GM19455 (cell line): ENCODE data around the gene MEGF9.

Source experiments
- ATAC-seq: cut with Tn5 transposase; IDR thresholded peaks from one replicate; pipeline ENCODE4 v1.9.1; 2021; ENCODE audit not compliant: unreplicated experiment

The MEGF9 gene

DNA sequence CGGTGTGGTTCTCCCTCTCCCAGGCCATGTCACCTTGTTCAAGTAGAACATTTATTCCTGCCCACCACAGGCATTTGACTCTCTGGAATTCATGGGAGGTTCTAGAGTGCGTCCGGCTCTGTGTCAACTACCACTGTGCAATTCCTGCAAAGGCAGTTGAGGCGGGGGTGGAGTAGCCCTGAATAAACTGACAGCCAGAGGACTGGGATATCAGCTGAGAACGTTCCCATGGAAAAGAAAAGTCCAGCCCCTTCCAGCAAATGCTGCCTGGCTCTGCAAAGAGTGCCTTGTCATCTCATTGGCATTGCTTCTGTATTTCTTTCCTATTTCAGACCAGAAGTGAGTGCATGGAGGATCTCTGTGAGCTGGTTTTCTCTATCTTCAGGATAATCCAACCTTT, 18.9 kb upstream of the MEGF9 start:
- no peak for ATAC-seq

DNA sequence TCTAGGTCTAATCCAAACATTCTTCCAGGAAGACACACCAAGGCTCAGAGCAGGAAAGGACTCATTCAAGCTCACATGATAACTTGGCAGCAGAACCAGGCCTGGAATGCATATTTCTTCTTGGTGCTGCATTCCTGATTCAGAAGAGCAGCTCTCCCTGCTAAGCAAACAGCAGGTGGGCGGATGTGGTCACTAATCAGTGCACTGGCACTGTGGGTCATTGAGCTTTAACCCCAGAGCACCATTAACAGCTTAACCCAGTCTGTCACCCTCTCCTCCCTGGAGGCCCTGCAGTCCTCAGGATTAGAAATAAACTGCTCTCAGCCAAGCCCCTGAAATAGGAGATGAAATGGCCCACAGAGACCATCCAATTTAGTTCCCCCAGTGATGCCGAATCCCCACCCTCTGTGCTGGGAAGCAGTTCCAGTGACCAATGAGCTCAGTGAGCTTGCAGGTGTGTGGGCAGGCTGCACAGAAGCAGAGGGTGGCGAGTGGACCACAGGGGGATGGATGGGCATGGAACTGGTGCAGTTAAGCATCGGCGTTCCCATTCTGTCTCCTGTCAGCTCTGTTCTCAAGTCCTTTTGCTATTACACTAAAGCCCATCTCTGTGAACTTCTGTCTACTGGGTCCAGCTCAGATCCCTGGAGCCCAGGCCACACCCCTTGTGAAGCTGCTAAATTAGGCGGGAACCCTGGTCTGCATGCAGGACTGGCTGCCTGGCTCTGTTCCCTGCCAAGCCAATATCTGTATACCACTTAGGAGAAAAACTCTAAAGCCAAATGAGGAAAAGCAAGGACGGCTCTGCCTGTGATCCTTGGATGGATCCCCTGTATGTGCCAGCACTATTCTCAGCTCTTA, 16.6 kb upstream of the MEGF9 start:
- no peak for ATAC-seq

DNA sequence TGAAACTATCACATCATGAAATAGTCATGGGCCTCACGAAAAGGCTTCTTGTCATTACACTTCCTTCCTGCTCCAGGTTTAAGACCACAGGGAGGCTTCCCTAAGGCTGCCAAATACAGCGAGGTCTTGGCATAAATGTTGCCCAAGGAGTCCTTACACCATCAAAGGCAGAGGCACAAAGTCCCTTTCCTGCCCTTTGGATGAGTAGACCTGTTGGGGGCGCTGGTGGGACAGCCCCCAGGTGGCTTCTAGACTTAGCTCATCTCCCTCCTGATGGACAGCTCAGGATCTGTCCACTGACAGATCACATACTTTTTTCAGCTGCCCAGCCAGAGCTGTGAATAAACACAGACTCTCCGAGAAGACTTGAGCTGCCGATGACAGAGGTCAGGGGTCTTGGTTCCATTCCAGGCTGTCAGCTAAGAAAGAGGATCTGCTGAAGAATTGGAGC, 15.5 kb upstream of the MEGF9 start:
- no peak for ATAC-seq

DNA sequence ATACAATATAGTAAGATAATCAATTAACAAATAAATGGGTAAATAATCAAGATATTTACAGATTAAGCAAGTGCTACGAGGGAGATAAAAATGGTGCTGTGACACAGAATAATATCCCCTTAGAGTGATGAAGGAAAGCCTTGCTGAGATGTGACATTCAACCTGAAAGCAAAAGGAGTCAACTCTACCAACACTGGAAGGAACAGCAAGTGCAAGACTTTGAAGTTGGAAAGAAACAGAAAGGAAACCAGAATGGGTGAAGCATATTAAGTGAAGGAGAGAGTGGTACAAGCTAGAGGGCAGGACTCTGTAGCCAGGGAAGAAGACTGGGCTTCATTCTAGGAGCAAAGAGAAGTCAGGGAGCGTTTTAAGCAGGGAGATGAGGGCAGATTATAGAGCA, 12.2 kb upstream of the MEGF9 start:
- no peak for ATAC-seq

DNA sequence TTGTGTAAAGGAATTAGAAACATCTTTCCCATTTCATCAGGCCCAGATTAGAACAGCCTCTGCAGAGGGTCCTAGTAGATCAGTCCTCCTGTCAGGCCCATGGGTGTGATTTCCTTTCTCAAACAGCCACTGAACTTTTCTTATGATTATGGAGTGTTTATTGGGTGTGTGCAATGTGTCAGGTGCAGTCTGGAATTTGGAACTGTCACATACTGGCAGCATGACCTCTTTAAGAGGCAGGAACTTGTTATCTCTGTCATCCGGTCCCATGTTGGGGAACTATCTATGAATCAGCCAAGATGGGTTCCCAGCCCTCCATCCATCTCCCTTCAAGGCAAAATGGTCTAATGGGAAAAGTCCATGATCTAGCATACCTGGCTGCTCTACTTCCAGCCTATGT, 11.6 kb upstream of the MEGF9 start:
- no peak for ATAC-seq

DNA sequence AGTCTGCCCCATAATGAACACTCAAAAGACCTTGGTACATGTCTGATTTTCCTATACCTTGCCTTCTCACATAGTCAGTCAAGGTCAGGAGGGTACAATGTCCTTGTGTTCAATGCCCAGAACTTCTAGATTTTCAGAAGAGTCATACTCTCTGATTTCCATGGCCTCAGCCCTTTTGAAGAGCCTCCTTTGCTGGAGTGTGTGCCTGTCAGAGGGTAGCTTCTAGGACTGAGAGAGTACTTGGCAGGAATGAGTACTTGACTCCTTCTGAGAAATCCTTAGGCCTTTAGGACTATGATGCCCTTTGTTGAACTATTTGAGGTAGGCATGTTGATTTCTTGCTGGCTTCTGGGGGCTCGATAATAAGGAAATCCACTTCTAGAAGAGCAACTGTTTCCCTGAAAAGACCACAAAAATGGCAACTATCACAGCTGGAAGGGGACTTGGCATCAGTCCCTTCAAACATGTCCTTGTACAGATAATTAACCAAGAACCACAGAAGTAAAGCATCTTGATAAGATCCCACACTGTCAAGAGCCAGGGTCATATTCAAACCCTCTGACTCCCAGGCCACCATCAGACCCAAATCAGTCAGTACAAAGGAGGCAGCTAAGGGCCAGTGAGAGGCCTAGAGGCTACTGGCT, 10.6 kb upstream of the MEGF9 start:
- ATAC-seq, result no peak

DNA sequence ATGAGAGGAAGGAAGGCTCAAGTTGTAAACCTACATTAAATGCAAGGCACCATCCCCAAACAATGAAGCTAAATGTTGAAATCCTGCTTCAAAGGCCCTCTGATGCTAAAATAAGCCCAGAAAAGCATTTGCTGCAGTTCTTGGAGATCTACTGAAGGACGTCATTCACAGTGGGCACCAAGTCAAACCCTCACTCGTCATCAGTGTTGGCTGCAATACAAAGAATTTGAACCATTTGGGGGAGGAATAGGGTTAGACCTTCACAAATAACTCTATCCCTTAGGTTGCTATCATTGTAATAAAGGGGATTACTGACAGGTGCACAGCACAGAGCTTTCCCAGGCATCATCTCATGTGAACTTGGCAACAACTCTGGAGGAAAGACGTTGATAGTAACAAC, 9.3 kb upstream of the MEGF9 start:
- no peak for ATAC-seq

DNA sequence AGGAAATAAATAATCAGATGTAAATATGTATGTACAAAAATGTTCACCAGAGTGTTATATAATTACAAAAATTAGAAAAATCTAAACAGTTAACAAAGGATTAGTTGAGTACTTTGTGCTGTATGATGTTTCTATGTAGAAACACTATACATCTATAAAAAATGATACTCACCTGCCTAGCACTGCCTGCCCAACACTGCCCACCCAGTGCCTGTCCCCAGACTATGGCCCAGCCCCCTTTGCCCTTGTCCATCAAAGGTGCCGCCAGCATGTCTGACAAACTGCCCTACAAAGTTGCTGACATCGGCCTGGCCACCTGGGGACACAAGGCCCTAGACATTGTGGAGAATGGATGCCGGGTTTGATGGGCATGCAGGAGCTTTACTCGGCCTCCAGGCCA, 6.1 kb upstream of the MEGF9 start:
- no peak for ATAC-seq

DNA sequence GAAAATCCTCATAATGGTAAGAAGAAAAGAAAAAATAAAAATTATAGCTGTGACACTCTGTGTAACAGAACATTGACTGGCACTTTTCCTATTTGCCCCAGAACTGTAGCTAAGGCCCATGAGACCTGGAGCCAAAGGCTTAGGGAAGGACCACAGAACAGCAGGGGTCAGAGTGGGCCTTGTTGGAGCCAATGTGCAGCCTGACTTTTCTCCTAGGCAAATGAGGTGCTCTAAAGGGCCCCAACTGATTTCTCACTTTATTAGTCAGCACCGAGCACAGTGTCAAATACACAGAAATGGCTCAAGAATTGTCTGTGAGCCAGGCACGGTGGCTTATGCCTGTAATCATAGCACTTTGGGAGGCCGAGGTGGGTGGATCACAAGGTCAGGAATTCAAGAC, 4.0 kb upstream of the MEGF9 start:
- ATAC-seq, result no peak

DNA sequence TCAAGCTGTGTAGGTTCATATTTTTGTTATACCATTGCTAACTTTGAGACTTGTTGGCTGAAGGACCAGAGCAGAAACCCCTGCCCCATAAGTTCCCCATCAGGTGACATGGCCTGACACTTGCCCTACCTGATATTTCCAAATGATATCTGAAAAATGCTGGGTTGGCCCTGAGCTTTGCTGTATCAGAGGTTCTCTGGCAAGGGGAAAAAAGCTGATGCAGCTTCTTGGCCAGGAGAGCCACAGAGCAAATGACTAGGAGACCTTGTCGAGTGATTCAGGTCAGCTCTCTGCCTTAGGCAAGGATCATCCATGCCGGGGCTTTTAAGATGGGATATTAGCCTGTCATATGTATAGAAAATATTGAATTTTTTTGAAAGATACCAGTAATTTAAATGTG, 2.9 kb upstream of the MEGF9 start:
- ATAC-seq, result no peak

DNA sequence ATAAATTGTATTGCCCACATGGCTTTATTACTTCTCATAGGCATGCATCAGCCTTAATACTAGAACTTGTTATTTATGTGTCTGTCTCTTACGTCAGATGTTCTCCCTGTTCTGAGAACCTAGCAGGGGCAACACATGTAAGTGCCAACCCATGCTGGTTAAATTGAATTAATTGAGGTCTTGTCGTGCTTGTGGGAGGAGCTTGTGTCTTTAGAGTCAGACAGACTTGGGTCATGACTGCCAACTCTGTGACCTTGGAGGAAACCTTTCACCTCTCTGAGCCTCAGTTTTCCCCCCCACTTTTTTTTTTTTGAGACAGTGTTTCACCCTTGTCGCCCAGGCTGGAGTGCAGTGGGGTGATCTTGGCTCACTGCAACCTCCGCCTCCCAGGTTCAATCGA, 2.2 kb upstream of the MEGF9 start:
- no peak for ATAC-seq

DNA sequence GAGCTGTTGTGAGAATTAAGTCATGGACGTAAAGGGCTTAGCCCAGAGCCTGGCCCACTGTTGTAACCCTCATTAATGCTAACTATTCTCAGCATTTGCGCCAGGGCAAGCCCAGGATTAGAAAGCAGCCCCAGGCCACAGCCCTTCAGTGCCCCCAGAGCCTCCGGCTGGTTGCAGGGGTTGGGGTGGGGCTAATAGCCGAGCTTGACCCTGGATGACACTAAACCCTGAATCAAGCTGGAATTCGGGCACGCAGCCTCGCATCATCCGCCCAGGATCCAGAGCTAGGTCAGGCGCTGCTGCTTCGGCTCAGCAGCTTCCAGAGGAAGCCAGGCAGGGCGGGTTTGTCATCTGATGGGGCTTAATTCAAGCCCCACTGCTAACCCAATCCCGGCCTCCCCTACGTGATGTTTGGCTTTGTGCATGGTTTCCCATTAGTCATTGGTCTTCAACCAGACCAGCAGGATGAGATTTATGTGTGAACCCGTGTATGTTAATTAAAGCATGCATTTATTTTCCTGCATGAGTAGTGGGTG, 1.2 kb upstream of the MEGF9 start:
- no peak for ATAC-seq

DNA sequence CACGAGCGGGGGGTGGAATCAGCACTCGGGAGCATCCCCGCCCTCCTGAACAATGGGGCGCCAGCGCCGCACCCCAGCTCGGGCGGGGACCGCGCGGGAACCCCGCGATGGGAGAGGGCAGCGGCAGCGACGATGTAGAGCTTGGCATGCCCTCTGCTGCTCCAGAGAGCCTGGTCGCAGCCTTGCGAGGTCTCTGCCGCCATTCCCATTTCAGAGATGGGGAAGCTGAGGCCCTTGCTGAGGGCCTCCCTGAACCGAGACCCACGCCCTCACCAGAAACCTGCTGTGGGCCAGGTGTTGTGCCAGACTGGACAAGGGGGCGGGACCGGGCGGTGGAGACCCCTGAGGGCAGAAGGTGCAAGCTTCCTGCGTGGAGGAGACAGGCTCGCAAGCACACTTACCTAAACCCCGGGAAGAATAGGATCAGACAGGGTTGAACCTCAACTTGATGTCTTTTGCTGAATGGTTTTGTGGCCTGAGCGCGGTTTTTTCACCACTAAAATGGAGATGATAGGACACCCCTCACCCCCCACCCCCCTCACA, 647 bp upstream of the MEGF9 start:
- ATAC-seq, result no peak

DNA sequence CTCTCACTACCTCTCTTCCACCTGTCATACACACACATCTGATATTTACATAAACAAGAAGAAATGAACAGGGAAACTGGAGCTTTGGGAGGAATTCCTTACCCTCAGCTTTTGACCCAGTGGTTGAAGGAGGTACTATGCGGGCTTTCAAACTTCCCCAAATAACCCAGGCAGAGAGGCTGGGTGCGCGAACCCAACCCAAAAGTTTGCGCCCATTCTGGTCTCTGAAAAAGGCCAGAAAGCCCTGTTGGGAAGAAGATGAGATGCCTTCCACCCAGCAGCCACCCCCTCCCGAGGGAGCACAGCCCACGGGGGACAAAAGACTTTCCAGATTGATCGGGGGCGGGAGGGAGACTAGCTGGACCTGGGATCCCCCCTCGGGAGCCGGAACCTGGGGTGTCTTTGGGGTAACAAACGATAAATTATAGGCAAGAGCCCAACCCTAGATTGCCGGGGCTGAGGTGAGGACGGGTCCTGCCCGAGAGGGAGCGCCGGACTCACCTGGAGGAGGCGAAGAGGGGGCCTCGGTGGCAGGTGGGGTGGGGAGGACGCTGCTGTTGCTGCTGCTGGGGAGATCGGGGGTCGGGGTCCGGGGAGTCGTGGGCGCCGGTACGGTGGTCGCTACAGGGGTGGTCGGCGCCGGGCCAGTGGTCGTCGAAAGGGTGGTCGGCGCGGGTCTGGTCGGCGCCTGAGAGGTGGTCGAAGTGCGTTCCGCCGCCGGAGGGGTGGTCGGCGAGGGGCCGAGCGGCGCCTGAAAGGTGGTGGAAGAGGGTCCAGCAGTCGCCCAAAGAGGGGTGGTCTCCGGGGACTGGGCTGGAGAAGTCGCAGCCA, 798 bp downstream of the MEGF9 start:
- no peak for ATAC-seq

DNA sequence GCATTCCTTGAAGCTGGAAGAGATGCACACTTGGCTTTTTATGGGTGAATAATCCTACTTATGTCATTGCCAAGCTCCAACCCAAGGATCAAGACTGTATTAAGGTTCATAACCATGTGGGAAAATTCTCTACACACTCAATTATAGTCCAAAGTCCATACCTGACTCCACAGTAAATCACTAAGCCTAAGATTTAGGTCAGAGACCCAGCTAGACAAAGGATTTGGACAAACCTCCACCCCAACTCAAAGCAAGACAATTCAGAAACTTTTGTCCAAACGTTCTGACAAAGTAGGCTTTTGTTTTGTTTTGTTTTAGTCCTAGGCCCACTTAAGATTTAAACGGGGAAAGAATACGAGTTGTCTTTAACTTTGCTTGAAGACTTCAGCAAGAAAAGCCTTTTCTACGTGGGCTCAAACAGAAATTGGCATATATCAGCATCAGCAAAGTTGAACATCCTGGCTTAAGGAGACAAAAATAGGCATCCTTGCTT, 1.7 kb downstream of the MEGF9 start:
- ATAC-seq, result no peak

DNA sequence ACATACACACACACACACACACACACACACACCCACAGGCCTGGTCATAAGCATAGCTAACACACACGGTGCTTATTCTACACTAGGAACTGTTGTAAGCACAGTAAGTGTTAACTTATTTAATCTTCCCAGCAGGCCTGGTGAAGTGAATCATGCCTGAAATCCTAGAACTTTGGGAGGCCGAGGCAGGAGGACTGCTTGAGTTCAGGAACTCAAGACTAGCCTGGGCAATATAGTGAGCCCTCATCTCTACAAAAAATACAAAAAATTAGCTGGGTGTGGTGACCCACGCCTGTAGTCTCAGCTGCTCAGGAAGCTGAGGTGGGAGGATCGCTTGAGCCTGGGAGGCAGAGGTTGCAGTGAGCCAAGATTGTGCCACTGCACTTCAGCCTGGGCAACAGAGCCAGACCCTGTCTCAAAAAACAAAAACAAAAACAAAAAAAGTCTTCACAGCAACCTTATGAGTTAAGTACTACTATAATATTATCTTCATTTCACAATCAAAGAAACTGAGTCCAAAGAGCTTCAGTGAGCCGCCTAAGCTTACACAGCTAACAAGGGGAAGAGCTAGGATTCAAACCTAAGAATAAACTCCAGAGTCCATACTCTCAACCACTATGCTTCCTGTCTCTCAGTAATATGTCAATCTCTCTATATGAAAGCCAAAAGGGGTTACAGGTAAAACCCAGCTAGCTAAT, 2.3 kb downstream of the MEGF9 start:
- no peak for ATAC-seq

DNA sequence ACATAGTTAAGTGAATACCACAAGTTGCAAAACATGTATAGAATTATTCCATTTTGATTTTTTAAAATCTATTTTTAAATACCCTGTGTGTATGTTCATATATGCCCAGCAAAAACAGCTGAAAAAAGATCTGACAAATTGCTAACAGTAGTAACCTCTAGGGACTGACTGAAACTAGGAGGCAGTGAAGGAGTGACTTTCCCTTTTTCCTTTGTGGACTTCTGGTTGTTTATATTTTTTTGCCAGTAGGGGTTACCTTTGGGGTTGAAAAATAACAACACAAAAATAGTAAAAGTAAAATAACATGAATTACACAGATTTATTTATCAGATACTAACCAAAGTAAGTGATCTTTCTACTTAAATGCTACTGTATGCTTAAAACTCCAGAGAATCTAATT, 2.9 kb downstream of the MEGF9 start:
- no peak for ATAC-seq

DNA sequence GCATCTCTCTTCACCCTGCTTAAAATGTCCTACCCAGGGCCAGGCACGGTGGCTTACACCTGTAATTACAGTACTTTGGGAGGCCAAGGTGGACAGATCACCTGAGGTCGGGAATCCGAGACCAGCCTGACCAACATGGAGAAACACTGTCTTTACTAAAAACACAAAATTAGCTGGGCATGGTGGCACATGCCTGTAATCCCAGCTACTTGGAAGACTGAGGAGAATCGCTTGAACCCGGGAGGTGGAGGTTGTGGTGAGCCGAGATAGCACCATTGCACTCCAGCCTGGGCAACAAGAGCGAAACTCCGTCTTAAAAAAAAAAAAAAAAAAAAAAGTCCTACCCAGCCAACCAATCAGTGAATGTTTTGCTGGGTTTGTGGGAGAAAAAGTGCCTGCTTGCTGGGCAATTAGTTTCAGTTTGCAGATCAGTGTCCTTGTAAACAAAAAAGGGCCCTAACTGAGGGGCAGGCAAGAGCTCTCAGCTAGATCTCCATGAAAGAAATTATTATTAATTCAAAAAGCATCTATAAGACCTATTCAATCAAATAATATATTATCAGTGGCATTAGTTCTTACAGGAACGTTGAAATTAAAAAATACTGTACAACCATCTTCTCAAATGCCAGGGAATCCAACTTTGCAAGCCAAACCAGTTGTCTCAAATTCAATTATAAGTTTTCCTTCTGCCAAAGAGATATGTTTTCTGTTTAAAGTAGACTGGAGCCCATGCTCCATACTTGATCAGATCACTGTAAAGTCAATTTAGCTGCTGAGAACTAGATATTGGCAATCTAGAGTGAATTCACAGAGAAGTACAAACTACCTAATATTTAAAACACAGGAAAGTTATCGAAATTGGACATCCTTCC, 3.9 kb downstream of the MEGF9 start:
- ATAC-seq, result no peak

DNA sequence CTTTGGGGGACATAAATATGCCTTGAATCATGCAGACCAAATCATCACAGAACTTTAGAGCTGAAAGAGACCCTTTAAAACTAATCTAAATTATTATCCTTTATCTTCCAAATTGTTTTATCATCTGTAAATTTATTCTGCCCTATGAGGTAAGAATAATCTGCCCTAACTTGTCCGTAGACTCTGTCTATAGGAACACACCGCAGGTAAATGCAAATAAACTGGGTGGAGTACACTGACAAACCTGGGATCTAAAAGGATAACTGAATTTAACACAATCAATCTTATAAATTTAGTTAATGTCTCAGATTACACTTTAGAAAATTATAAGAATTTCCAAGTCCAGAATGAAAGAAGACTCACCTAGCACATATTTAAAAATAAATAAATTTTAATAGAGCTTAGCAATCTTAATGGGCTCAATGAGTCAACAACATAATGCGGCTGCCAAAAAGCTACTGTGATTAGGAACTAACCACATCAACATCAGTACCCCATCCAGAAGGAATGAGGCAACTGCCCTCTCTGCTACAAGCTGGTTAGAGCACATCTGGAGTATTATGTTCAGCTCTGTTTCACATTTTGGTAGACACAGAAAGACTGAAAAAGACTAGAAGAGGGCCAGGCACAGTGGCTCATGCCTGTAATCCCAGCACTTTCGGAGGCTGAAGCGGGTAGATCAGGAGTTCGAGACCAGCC, 5.6 kb downstream of the MEGF9 start:
- ATAC-seq, result no peak
